IMR-90 (cell line): Measurements from ENCODE around the gene TNFRSF18.

Experiments used
- BHLHE40 ChIP-seq: fragments of 150-350 bp; IDR thresholded peaks from 2 replicates; pipeline ENCODE4 v1.6.1; 2016; ENCODE audit warnings: mild to moderate bottlenecking, low read depth, low read length
- CEBPB ChIP-seq: IDR thresholded peaks from 2 replicates; pipeline ENCODE4 v1.6.1; 2012; ENCODE audit warnings: low read depth, low read length, improper control_type of control experiment
- CTCF ChIP-seq: conservative IDR thresholded peaks from 2 replicates; pipeline ENCODE4 v1.5.1; 2012; ENCODE audit warnings: mild to moderate bottlenecking, low read depth, low read length, improper control_type of control experiment
- ELK1 ChIP-seq: fragments of 150-350 bp; IDR thresholded peaks from 2 replicates; pipeline ENCODE4 v1.6.1; 2016; ENCODE audit warnings: low read depth, mild to moderate bottlenecking, low read length, moderate library complexity, borderline replicate concordance
- FOS ChIP-seq: fragments of 150-350 bp; IDR thresholded peaks from 2 replicates; pipeline ENCODE4 v1.6.1; 2016; ENCODE audit warnings: low read depth, low read length
- MAFK ChIP-seq: IDR thresholded peaks from 2 replicates; pipeline ENCODE4 v1.6.1; 2012; ENCODE audit warnings: low read depth, low read length, improper control_type of control experiment
- MAZ ChIP-seq: IDR thresholded peaks from 2 replicates; pipeline ENCODE4 v1.6.1; 2012; ENCODE audit warnings: low read depth, mild to moderate bottlenecking, low read length, improper control_type of control experiment, moderate library complexity, borderline replicate concordance
- MXI1 ChIP-seq: IDR thresholded peaks from 2 replicates; pipeline ENCODE4 v1.6.1; 2012; ENCODE audit warnings: low read depth, mild to moderate bottlenecking, low read length, moderate library complexity, borderline replicate concordance
- POLR2A ChIP-seq: IDR thresholded peaks from 2 replicates; pipeline ENCODE4 v1.6.1; 2012; ENCODE audit warnings: mild to moderate bottlenecking, low read depth, low read length
- RAD21 ChIP-seq: IDR thresholded peaks from 2 replicates; pipeline ENCODE4 v1.6.1; 2012; ENCODE audit warnings: low read length, improper control_type of control experiment
- RFX5 ChIP-seq: IDR thresholded peaks from 2 replicates; pipeline ENCODE4 v1.8.0; 2012; ENCODE audit warnings: low read depth, mild to moderate bottlenecking, low read length, moderate library complexity
- SMC3 ChIP-seq: fragments of 150-350 bp; IDR thresholded peaks from 2 replicates; pipeline ENCODE4 v1.6.1; 2016; ENCODE audit warnings: low read depth, mild to moderate bottlenecking, antibody characterized with exemption, low read length, moderate library complexity

- TF ChIP-seq MXI1 (no peak), CTCF (no peak), CEBPB (no peak), SMC3 (no peak), MAFK (no peak), POLR2A (no peak), RAD21 (no peak), ELK1 (no peak), RFX5 (no peak), FOS (no peak), BHLHE40 (no peak), MAZ (no peak)
Observed at GRCh38 chr1:1243266-1243660, 36.9 kb upstream of the TNFRSF18 start.
